Measurements from ENCODE around the gene FAM13A.

FAM13A gene

DNA sequence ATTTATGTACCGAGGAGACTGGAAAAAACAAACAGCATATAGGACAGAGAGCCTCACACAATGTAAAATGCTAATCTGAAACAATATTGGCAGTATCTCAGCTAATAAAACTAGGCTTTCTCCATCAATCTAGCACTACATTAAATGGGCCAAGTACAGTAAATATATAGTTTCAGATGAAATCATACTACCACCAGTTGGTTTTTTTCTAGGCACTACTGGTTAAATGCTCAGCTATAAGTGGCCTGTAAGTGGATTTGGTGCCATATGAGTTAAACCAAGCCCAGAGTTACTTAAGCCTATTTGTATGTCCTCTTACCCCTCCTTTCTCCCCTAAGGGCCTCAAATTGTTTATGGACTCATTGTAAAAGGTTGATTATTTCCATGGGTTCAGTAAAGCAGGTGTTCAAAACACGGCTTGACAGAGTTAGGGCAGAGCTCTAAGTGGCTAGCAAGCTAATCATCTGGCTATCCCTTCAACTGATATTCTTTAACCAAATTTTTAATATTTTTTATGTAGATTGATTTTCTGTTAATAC lies 57.5 kb downstream of the FAM13A start:
- TF ChIP-seq, protein P1, sequence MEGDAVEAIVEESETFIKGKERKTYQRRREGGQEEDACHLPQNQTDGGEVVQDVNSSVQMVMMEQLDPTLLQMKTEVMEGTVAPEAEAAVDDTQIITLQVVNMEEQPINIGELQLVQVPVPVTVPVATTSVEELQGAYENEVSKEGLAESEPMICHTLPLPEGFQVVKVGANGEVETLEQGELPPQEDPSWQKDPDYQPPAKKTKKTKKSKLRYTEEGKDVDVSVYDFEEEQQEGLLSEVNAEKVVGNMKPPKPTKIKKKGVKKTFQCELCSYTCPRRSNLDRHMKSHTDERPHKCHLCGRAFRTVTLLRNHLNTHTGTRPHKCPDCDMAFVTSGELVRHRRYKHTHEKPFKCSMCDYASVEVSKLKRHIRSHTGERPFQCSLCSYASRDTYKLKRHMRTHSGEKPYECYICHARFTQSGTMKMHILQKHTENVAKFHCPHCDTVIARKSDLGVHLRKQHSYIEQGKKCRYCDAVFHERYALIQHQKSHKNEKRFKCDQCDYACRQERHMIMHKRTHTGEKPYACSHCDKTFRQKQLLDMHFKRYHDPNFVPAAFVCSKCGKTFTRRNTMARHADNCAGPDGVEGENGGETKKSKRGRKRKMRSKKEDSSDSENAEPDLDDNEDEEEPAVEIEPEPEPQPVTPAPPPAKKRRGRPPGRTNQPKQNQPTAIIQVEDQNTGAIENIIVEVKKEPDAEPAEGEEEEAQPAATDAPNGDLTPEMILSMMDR (IDR thresholded peaks at IDR 0.05; ENCODE audit: insufficient read depth, low read length) = no peak
- TF ChIP-seq SPI1 (IDR thresholded peaks at IDR 0.05; ENCODE audit: borderline replicate concordance, low read depth) = no peak
- TF ChIP-seq, protein P2, sequence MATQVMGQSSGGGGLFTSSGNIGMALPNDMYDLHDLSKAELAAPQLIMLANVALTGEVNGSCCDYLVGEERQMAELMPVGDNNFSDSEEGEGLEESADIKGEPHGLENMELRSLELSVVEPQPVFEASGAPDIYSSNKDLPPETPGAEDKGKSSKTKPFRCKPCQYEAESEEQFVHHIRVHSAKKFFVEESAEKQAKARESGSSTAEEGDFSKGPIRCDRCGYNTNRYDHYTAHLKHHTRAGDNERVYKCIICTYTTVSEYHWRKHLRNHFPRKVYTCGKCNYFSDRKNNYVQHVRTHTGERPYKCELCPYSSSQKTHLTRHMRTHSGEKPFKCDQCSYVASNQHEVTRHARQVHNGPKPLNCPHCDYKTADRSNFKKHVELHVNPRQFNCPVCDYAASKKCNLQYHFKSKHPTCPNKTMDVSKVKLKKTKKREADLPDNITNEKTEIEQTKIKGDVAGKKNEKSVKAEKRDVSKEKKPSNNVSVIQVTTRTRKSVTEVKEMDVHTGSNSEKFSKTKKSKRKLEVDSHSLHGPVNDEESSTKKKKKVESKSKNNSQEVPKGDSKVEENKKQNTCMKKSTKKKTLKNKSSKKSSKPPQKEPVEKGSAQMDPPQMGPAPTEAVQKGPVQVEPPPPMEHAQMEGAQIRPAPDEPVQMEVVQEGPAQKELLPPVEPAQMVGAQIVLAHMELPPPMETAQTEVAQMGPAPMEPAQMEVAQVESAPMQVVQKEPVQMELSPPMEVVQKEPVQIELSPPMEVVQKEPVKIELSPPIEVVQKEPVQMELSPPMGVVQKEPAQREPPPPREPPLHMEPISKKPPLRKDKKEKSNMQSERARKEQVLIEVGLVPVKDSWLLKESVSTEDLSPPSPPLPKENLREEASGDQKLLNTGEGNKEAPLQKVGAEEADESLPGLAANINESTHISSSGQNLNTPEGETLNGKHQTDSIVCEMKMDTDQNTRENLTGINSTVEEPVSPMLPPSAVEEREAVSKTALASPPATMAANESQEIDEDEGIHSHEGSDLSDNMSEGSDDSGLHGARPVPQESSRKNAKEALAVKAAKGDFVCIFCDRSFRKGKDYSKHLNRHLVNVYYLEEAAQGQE (IDR thresholded peaks at IDR 0.05; ENCODE audit: insufficient replicate concordance, low read depth) = no peak
- TF ChIP-seq POLR2AphosphoS5 (IDR thresholded peaks at IDR 0.05; ENCODE audit: low read depth) = no peak
- TF ChIP-seq GABPA (IDR thresholded peaks at IDR 0.05; ENCODE audit: low read depth) = no peak
- DNase-seq (ENCODE audit: low read depth in 1 of 2, low spot score in 1 of 2) = no peak
- Histone ChIP-seq H3K4me3 (replicated peaks; ENCODE audit: insufficient read depth, low read length) (no peak overlapping the region), H3K27me3 (ENCODE audit: insufficient read depth, poor library complexity, severe bottlenecking) (no peaks in the 10 kb centered on the region), H3K27ac (replicated peaks) (no peak overlapping the region)

DNA sequence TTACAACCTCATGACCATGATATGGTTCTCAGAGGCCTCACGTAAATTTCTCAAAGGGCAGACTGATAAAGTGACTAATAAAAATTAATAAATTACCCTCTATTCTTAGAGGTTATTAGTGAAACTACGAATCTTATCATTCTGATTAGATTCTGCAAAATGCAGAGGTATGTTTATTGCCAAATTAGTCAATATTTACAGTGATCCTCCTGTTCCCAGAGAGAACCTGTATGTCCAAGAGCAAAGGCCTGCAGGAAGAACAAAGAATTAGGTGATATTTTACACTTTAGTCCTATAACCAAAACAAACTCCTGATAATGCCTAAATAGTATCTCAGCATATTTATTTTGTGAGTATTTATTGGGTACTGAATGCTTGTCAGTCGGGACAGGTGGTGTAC lies 58.1 kb downstream of the FAM13A start:
- no peak for DNase-seq (ENCODE audit: low read depth in 1 of 2, low spot score in 1 of 2)
- no peaks in the 10 kb centered on the region for H3K27me3 ChIP-seq (ENCODE audit: insufficient read depth, poor library complexity, severe bottlenecking)
- H3K4me3 ChIP-seq (replicated peaks; ENCODE audit: insufficient read depth, low read length) = no peak overlapping the region
- TF ChIP-seq GABPA (IDR thresholded peaks at IDR 0.05; ENCODE audit: low read depth) (no peak), SPI1 (IDR thresholded peaks at IDR 0.05; ENCODE audit: borderline replicate concordance, low read depth) (no peak), POLR2AphosphoS5 (IDR thresholded peaks at IDR 0.05; ENCODE audit: low read depth) (no peak)
- TF ChIP-seq, protein P2 (IDR thresholded peaks at IDR 0.05; ENCODE audit: insufficient replicate concordance, low read depth) = no peak
- TF ChIP-seq, protein P1 (IDR thresholded peaks at IDR 0.05; ENCODE audit: insufficient read depth, low read length) = no peak
- no peak overlapping the region for H3K27ac ChIP-seq (replicated peaks)

DNA sequence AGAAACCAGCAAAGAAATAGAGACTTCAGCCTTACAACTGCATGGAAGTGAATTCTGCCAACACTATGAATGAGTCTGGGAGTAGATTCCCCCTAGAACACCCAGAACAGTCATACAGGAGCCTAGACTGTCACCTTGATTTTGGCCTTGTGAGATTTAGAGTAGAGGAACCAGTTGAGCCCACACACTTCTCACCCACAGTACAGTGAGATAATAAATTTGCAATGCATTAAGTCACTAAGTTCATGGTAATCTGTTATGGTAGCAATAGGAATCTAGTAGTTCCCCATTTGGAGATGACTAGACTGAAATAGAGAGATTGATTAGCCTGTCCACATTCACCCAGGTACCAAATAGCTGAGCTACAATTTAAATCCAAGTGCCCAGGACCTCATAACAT lies 59.0 kb downstream of the FAM13A start:
- Histone ChIP-seq H3K4me3 (replicated peaks; ENCODE audit: insufficient read depth, low read length) (no peak overlapping the region), H3K27ac (replicated peaks) (no peak overlapping the region), H3K27me3 (ENCODE audit: insufficient read depth, poor library complexity, severe bottlenecking) (no peaks in the 10 kb centered on the region)
- DNase-seq (ENCODE audit: low read depth in 1 of 2, low spot score in 1 of 2) = no peak
- no peak for TF ChIP-seq SPI1 (IDR thresholded peaks at IDR 0.05; ENCODE audit: borderline replicate concordance, low read depth)
- TF ChIP-seq, protein P2 (IDR thresholded peaks at IDR 0.05; ENCODE audit: insufficient replicate concordance, low read depth) = no peak
- TF ChIP-seq, protein P1 (IDR thresholded peaks at IDR 0.05; ENCODE audit: insufficient read depth, low read length) = no peak

Measured in HL-60 (cell line).